Muscle layer of colon (tissue), 2 donors: ENCODE data around the gene LRP2BP.
"Not testable (repeated sequence)": the region's sequence is repeated elsewhere in the genome, so short reads cannot be mapped to it uniquely, and the experiment has no call there.

Experiments used
- H3K27ac ChIP-seq: one replicate; pipeline ENCODE4 v1.7.0; 2013; ENCODE audit warnings: low read depth, mild to moderate bottlenecking, low read length, moderate library complexity
- H3K27me3 ChIP-seq, 2 donors: one replicate each; pipeline ENCODE4 v1.7.0; 2013; ENCODE audit warnings: low read length in 2 of 2, mild to moderate bottlenecking in 2 of 2; ENCODE audit not compliant: insufficient read depth in 2 of 2, control insufficient read depth in 1 of 2
- H3K36me3 ChIP-seq: one replicate; pipeline ENCODE4 v1.7.0; 2013; ENCODE audit warnings: mild to moderate bottlenecking, low read length; ENCODE audit not compliant: insufficient read depth
- H3K4me1 ChIP-seq: one replicate; pipeline ENCODE4 v1.7.0; 2013; ENCODE audit warnings: mild to moderate bottlenecking, low read length; ENCODE audit not compliant: insufficient read depth
- H3K4me3 ChIP-seq, 2 donors: one replicate each; pipeline ENCODE4 v1.7.0; 2013; ENCODE audit warnings: low read length in 2 of 2, low read depth in 1 of 2, mild to moderate bottlenecking in 1 of 2, moderate library complexity in 1 of 2
- H3K9ac ChIP-seq: one replicate; pipeline ENCODE4 v1.7.0; 2013; ENCODE audit warnings: low read length
- H3K9me3 ChIP-seq: one replicate; pipeline ENCODE4 v1.7.0; 2013; ENCODE audit warnings: mild to moderate bottlenecking, low read length
- donor health status: abdominal sarcoma.
- donor health status: Adenocarcinoma of cecum.

Gene LRP2BP

DNA sequence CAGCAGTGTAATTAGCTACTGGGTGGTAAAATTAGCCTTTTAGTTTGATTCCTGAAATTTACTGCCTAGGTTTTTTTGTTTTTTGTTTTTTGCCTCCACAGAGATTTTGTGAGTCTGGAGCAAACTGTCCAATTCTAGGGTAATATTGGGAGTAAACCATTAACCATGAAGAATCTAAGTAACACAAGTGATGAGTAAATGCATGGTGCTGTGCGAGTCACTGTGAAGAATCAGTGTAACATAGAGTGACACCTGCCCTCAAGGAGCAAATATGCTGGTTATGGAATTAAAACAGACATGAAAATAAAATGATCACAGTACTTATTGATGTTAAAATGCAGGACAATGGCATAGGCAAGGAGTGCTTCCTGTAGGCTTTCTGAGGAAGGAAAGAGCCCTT is 60.1 kb downstream of the LRP2BP start:
- peaks cover 5% of the 10 kb centered on the region for H3K36me3 ChIP-seq
- H3K27ac ChIP-seq: no peak overlapping the region
- H3K4me1 ChIP-seq: no peaks in the 10 kb centered on the region
- no peak overlapping the region for H3K4me3 ChIP-seq
- peaks cover 8% of the 10 kb centered on the region for H3K9me3 ChIP-seq
- no peaks in the 10 kb centered on the region for H3K27me3 ChIP-seq
- no peak overlapping the region for H3K9ac ChIP-seq

DNA sequence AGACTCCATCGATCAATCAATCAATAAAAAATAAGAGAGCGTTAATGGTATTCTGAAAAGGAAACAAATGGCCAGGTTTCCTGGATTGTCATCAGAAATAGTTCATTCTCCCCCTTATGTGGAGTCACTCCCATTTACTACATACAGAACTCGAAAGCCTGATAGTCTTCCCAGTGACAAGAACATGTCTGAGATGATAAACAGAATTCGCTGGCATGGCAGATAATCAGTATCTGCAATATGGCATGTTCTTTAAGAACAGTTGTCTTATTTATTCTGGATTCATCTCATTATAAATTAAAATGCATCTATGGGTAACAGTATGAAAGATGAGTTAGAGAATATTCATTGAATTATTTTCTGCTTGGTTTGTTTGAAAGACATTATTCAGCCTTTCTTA is 61.4 kb downstream of the LRP2BP start:
- Histone ChIP-seq H3K9ac (no peak overlapping the region), H3K27me3 (no peaks in the 10 kb centered on the region), H3K4me3 (no peak overlapping the region), H3K9me3 (peaks cover 8% of the 10 kb centered on the region), H3K27ac (no peak overlapping the region), H3K36me3 (no peaks in the 10 kb centered on the region), H3K4me1 (no peaks in the 10 kb centered on the region)

DNA sequence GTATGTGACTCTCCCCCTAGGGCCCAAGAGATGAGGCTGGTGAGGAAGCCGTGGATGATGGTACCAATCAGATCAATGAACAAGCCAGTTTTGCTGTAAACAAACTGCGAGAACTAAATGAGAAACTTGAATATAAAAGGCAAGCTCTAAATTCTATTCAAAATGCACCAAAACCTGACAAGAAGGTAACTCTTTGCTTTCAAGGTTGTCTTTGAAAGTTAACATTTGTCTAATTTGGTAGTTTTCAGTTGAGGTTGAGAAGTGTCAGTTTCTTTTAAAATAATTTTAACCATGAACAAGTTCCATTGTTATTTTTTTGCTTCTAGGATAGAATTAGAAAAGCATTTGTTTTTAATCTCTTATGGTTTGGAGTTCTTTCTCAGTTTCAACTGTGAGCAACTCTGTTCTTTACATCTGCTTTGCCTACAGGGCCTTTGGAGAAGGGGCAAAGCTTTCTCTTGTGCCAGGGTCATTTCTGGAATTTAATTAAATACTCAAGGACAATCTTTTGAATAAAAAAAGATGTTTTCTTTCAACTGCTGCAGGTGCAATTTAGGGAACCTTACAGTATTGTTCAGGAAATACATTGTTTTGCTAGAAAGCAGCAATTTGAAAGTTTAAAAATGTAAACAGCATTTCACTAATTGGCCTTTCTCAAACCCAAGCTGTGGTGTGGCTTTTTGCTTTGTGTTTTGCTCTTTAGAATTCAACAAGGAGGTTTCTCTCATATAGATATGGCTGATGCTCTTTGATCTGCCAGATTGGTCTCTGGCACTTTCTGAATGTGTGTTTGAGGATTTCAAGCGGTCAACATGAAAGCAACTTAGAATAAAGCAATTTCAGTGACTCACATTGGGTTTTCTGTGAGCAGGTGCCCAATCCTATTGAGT is 62.9 kb downstream of the LRP2BP start:
- no peaks in the 10 kb centered on the region for H3K27me3 ChIP-seq
- H3K27ac ChIP-seq: no peak overlapping the region
- H3K9ac ChIP-seq: no peak overlapping the region

DNA sequence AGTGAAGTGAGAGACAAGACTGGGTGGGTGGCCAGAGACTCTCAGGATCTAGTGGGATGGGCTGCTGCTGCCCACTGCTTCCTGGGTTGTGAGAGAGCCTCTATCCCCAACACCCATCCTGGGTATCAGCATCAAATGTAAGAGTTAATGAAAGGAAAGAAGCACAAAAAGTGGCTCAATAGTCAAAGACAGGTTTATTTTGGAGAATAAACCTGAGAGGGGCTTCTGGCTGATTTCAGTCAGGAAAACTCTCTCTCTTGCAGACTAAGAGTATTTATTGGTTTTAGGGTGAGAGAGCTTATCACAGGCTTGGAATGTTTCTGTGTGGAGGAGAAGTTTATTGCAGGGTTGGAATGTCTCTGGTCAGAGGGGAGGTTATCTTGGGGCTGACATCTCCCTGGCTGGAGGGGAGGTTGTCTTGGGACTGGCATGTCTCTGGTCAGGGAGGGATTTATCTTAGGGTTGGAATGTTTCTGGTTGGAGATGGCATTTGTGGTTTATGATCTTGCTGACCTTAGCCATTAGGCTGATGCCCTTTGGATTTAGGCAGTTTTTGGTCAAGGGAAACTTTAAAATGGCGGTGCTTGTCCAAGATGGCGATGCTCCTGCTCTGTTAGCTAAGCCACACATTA is 65.7 kb downstream of the LRP2BP start:
- not testable (repeated sequence) for H3K36me3 ChIP-seq, H3K27ac ChIP-seq, H3K9ac ChIP-seq, H3K4me1 ChIP-seq, H3K27me3 ChIP-seq, H3K9me3 ChIP-seq, H3K4me3 ChIP-seq

More for the DNA sequence above, 62.9 kb downstream of the LRP2BP start:
- Histone ChIP-seq H3K4me3 (no peak overlapping the region), H3K9me3 (no peaks in the 10 kb centered on the region), H3K4me1 (no peaks in the 10 kb centered on the region), H3K36me3 (no peaks in the 10 kb centered on the region)

DNA sequence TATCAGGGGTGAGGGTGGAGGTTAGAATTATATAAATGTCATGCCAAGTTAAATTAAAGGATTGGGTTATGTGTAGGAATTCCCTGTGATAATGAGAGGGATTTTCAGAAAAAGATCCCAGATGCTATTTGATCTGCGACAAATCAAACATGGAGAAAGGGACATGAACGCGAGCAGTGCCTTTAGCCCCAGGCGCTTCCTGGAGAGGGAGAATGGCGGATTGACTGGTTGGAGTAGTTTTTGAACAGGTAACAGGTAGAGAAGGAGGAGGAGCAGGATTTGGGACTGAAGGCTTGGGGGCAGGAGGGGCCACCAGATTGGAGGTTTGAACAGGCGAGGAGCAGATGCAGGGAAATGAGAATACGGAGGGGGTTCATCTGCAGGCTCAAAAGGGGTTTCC is 67.1 kb downstream of the LRP2BP start:
- H3K4me1 ChIP-seq: no peaks in the 10 kb centered on the region
- H3K27ac ChIP-seq: no peak overlapping the region
- no peak overlapping the region for H3K4me3 ChIP-seq
- peaks cover 4% of the 10 kb centered on the region for H3K36me3 ChIP-seq
- no peaks in the 10 kb centered on the region for H3K27me3 ChIP-seq
- no peak overlapping the region for H3K9ac ChIP-seq
- no peaks in the 10 kb centered on the region for H3K9me3 ChIP-seq

DNA sequence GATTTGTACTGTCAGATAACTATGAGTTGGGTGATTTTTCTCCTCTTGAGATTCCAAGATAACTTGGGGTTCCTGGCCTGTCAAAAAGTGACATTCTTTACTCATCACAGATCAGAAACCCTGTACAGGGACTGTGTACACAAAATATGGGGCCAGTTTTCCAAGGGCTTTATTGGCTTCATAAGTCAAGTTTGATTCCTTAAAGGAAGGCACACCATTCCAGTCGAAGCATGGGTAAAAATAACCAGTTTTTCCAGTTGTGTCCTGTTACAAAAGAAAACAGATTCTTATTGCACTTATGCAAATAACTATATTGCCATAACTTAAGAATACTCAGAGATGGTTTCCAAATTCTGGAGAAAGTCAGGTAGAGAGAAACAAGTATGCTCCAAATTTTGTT is 70.0 kb downstream of the LRP2BP start:
- not testable (repeated sequence) for H3K9ac ChIP-seq, H3K27me3 ChIP-seq, H3K27ac ChIP-seq, H3K4me3 ChIP-seq, H3K4me1 ChIP-seq, H3K9me3 ChIP-seq
- peaks cover 11% of the 10 kb centered on the region for H3K36me3 ChIP-seq

DNA sequence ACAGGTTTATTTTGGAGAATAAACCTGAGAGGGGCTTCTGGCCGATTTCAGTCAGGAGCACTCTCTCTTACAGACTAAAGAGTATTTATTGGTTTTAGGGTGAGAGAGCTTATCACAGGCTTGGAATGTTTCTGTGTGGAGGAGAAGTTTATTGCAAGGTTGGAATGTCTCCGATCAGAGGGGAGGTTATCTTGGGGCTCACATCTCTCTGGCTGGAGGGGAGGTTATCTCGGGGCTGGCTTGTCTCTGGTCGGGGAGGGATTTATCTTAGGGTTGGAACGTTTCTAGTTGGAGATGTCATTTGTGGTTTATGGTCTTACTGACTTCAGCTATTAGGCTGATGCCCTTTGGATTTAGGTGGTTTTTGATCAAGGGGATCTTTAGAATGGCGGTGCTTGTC is 71.4 kb downstream of the LRP2BP start:
- peaks cover 11% of the 10 kb centered on the region for H3K36me3 ChIP-seq
- not testable (repeated sequence) for H3K27ac ChIP-seq, H3K4me3 ChIP-seq, H3K9ac ChIP-seq, H3K9me3 ChIP-seq, H3K27me3 ChIP-seq, H3K4me1 ChIP-seq

DNA sequence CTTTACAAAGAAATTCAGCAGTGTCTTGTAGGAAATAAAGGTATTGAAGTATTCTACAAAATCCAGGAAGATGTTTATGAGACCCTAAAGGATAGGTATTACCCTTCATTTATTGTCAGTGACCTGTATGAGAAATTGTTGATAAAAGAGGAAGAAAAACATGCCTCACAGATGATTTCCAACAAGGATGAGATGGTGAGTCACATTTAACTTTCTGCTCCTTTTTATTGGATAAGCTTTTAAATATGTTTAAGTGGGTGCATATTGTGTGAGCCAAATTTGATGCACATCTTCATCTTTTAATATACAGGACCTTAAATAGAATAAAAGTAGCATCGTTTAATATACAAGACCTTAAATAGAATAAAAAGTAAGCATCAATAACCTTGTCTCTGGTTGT is 72.1 kb downstream of the LRP2BP start:
- Histone ChIP-seq H3K27me3 (no peaks in the 10 kb centered on the region), H3K4me1 (no peaks in the 10 kb centered on the region), H3K9me3 (no peaks in the 10 kb centered on the region), H3K9ac (no peak overlapping the region), H3K36me3 (peaks cover 11% of the 10 kb centered on the region), H3K27ac (no peak overlapping the region), H3K4me3 (no peak overlapping the region)

DNA sequence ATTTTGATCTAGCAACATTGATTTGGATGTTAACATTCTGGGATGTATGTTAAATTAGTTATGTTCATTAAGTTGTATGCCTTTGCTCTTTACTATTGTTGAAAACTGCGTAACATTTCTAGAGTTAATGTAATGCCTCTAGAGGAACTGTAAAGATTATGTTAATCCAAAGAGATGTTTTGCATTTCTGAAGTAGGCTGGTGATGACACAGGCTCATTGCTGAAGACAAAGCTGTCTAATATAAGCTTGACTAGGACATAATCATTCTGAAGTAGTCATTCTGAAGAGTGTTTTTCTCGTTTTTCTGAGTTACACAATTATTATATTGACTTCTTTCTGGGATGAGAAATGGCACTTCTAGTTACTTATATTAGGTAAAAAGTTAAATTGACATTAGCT is 72.9 kb downstream of the LRP2BP start:
- no peak overlapping the region for H3K4me3 ChIP-seq
- H3K9ac ChIP-seq: no peak overlapping the region
- H3K27ac ChIP-seq: no peak overlapping the region
- no peaks in the 10 kb centered on the region for H3K4me1 ChIP-seq
- H3K27me3 ChIP-seq: no peaks in the 10 kb centered on the region
- peaks cover 11% of the 10 kb centered on the region for H3K36me3 ChIP-seq
- no peaks in the 10 kb centered on the region for H3K9me3 ChIP-seq

DNA sequence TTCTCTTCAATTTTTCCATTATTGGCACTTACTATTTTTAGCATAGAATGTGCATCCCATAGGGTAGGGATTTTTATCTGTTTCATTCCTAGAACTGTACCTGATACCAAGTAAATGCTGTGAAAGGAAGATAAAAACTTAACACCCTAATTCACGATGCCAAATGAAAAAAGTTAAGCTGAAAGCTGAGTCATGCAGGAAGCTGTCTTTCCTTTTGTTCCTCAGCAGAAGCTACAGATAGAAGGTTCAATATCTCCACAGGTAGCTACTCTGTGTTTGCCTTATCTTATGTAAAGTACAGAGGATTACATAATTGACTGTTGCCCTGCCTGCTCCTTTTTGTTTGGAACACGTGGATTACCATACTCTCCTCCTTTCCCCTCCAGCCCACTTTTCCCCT is 77.0 kb downstream of the LRP2BP start:
- no peaks in the 10 kb centered on the region for H3K9me3 ChIP-seq
- H3K4me3 ChIP-seq: no peak overlapping the region
- peaks cover 8% of the 10 kb centered on the region for H3K36me3 ChIP-seq
- no peak overlapping the region for H3K27ac ChIP-seq
- no peaks in the 10 kb centered on the region for H3K27me3 ChIP-seq
- no peak overlapping the region for H3K9ac ChIP-seq
- no peaks in the 10 kb centered on the region for H3K4me1 ChIP-seq

DNA sequence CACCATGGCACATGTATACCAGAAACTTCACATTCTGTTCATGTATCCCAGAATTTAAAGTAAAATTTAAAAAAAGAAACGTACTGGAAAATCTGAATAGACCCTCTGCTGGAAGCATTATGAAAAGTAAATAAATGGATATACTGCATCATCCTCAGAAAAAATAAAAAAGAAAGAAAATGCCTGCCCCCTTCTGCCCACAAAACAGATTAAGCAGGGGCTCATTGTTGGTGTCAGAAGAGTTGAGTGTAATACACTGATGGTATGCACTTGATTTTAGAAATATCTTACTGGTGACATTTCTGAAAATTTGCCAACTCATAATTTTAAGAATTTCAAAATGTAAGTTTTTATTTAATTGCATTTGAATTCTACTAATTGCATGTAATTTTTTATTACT is 77.8 kb downstream of the LRP2BP start:
- Histone ChIP-seq H3K4me1 (no peaks in the 10 kb centered on the region), H3K9ac (no peak overlapping the region), H3K4me3 (no peak overlapping the region), H3K9me3 (no peaks in the 10 kb centered on the region), H3K36me3 (peaks cover 7% of the 10 kb centered on the region), H3K27ac (no peak overlapping the region), H3K27me3 (no peaks in the 10 kb centered on the region)

DNA sequence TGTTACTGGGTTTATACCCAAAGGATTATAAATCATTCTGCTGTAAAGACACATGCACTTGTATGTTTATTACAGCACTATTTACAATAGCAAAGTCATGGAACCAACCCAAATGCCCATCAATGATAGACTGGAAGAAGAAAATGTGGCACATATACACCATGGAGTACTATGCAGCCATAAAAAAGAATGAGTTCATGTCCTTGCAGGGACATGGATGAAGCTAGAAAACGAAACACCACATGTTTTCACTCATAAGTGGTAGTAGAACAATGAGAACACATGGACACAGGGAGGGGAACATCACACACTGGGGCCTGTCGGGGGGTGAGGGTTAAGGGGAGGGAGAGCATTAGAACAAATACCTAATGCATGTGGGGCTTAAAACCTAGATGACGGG is 78.3 kb downstream of the LRP2BP start:
- H3K9ac ChIP-seq, H3K4me1 ChIP-seq, H3K27ac ChIP-seq, H3K4me3 ChIP-seq, H3K27me3 ChIP-seq, H3K9me3 ChIP-seq: not testable (repeated sequence)
- H3K36me3 ChIP-seq: peaks cover 11% of the 10 kb centered on the region
